ENCODE measurements around the gene CD80. TPM values are rescaled to one million over a fixed set of nuclear protein-coding genes. Genes with fewer than 3 reads are reported as not detected.
A peak's percentile ranks its signal among the peaks of the same experiment; 100 is the strongest.

CD80 gene
- total and polyA plus RNA-seq, 10 of the 15 experiments (the other 5 are each of a cell fraction or from before 2014, with no cell fraction given), result 41.4 to 137 (median 58.1) TPM

DNA sequence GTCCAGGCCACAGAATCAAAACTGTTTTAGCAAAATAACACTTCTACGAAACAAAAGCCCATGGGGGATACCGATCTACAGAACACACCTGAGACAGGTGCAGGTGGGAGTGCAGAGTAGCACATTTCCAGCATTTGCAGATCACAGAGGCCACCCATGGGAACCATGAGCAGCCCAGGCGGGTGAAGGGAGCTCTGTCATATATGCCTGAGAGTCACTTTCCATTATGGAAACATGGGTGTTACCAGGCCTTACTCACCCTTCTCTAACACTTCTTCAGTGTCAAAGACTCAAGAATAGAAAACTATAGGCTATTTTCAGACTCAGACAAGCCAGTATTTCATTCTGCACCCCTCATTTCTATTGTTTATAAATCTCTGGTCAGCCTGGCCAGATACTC lies 41.7 kb upstream of the CD80 start:
- H3K36me3 ChIP-seq (ENCODE audit: control insufficient read depth in 2 of 2, insufficient read depth in 2 of 2, low read length in 1 of 2), result no peaks in the 10 kb centered on the region
- no peaks in the 10 kb centered on the region for H3K9me3 ChIP-seq (replicated peaks; ENCODE audit: control insufficient read depth, insufficient read depth, low read length)
- peak overlapping the region; percentile 87 for H3K27ac ChIP-seq (ENCODE audit: control insufficient read depth, insufficient read depth)
- TF ChIP-seq TBL1XR1 (IDR thresholded peaks at IDR 0.05; ENCODE audit: low read depth, low read length), result 0 out of 2 replicates have a peak, but pooled peaks have one; percentile 7
- TF ChIP-seq NBN (IDR thresholded peaks at IDR 0.05), result 0 out of 2 replicates have a peak, but pooled peaks have one; percentile 9
- no peak for TF ChIP-seq SRF (IDR thresholded peaks at IDR 0.05; ENCODE audit: low read depth in 2 of 2, low read length in 2 of 2)
- TF ChIP-seq IKZF1 (conservative IDR thresholded peaks at IDR 0.05), result 0 out of 2 replicates have a peak, but pooled peaks have one; percentile 13
- TF ChIP-seq NR2F1 (conservative IDR thresholded peaks at IDR 0.05), result 0 out of 2 replicates have a peak, but pooled peaks have one; percentile 4
- TF ChIP-seq NR2C2 (IDR thresholded peaks at IDR 0.05; ENCODE audit: borderline replicate concordance, control insufficient read depth, insufficient read length, low read depth), result no peak
- TF ChIP-seq MXI1 (IDR thresholded peaks at IDR 0.05; ENCODE audit: low read depth, low read length), result peak; percentile 8; the same call in 1 of the 2 replicates
- peak; percentile 9 for TF ChIP-seq MEF2B (IDR thresholded peaks at IDR 0.05; ENCODE audit: partially characterized antibody, poor library complexity, severe bottlenecking)
- TF ChIP-seq IKZF2 (IDR thresholded peaks at IDR 0.05), result peak in 1 of 2 experiments; percentile 1; a peak in 1 of 4 replicates
- TF ChIP-seq PML (IDR thresholded peaks at IDR 0.05; ENCODE audit: low read length), result 0 out of 2 replicates have a peak, but pooled peaks have one; percentile 25
- 0% methylated on average over 3 of the region's 3 CpGs for WGBS (ENCODE audit: insufficient coverage, insufficient replicate concordance, low lambda C conversion rate, missing lambda C conversion rate)
- H3K4me1 ChIP-seq (ENCODE audit: control insufficient read depth, insufficient read depth, low read length), result peaks cover 58% of the 10 kb centered on the region
- no peak overlapping the region for H3K4me3 ChIP-seq
- peaks cover 23% of the 10 kb centered on the region for H3K79me2 ChIP-seq (ENCODE audit: control insufficient read depth, insufficient read depth, low read length)
- ChIA-PET SMC1A (ENCODE audit: uncharacterized antibody, unreplicated experiment) (interaction anchor here (0.9 to 7.6 kb wide), 26 partner anchors 12 to 327 kb away, joined by 3 to 329 read pairs (median 10); partner anchors contain the start of genes ADPRH, CD80, COX17 and TMEM39A), POLR2A (interaction anchor here (0.9 to 10.4 kb wide), 19 partner anchors 13 to 306 kb away, joined by 3 to 133 read pairs (median 11); partner anchors contain the start of genes ADPRH, CD80, COX17 and TIMMDC1), CTCF (interaction anchor here (0.6 to 9.5 kb wide), 37 partner anchors 8 to 494 kb away, joined by 3 to 296 read pairs (median 8); partner anchors contain the start of genes ADPRH, B4GALT4, CD80 and COX17), RAD21 (ENCODE audit: unreplicated experiment) (interaction anchor here (0.8 to 7.2 kb wide), 30 partner anchors 14 to 493 kb away, joined by 3 to 239 read pairs (median 12); partner anchors contain the start of genes ADPRH, ARHGAP31, CD80 and COX17)
- no peaks in the 10 kb centered on the region for H3K27me3 ChIP-seq (replicated peaks in 1 of 2; ENCODE audit: control insufficient read depth in 2 of 2, insufficient read depth in 2 of 2, low read length in 1 of 2)
- peak overlapping the region; percentile 80; the same call in 1 of the 2 replicates for H3K4me2 ChIP-seq (ENCODE audit: control insufficient read depth, insufficient read depth)
- peak overlapping the region; percentile 68 for H2AFZ ChIP-seq (ENCODE audit: control insufficient read depth, low read depth, low read length)
- DNase-seq (ENCODE audit: low read depth, low spot score) (no peak), ATAC-seq (peak; percentile 25), FAIRE-seq (no peak)
- peak overlapping the region; percentile 80 for H3K9ac ChIP-seq (ENCODE audit: control insufficient read depth, insufficient read depth, low read length)
- no TSS peak for BruUV-seq (replicated peaks)
- no peaks in the 10 kb centered on the region for H4K20me1 ChIP-seq (ENCODE audit: control insufficient read depth, insufficient read depth)
- in situ Hi-C loops (cut with MboI) (no loop called here), intact Hi-C loops (cut with micrococcal nuclease; ENCODE audit: unreplicated experiment) (no loop called here)
